Stimulated activated CD4-positive, alpha-beta T cell treated with anti-CD3 and anti-CD28 coated beads, Interleukin-15, amount 100 ng/mL, for 1 hour (primary cell): Measurements from ENCODE around the gene PJA1.

ENCODE experiments used
- DNase-seq, 2 donors: peaks; one replicate each; pipeline ENCODE4 v3.0.0-alpha.2; 2020; ENCODE audit warnings: low read depth in 1 of 2, low spot score in 1 of 2

PJA1 gene

DNA sequence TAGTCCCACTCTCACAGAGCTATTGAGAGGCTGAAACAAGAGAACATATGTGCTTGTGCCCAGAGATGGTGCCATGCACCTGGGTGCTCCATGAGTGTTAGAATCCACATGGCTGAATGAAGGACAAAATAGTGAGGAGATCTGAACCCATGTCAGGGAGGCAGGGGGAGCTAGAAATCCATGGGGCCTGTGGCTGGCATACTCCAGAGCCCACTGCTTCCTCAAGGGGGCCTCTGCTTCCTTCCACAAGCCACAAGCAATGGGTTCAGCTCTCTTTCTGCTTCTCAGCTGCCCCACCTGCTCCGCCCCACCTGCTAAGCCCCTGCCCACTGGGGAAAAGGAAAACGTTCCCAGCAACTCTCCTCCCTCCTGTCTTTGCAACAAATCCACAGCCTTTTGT lies 46.1 kb downstream of the PJA1 start:
- no peak for DNase-seq

- no peak for DNase-seq
Measured at GRCh38 chrX:69117876-69118526, 47.3 kb downstream of the PJA1 start.

GRCh38 chrX:69116077-69116476 lies 49.2 kb downstream of the PJA1 start:
- no peak for DNase-seq

GRCh38 chrX:69113723-69114122 lies 51.5 kb downstream of the PJA1 start:
- no peak for DNase-seq
